Islet precursor cell (in vitro differentiated cells): Measurements from ENCODE around the gene MAPKBP1.

Source experiments
- DNase-seq: peaks from one replicate; pipeline ENCODE4 v3.0.0-alpha.2; 2018

MAPKBP1 gene

GRCh38 chr15:41789236-41789635, 15.0 kb downstream of the MAPKBP1 start:
- no peak for DNase-seq

- DNase-seq, result no peak
Observed at GRCh38 chr15:41789662-41790061, 15.4 kb downstream of the MAPKBP1 start.

- DNase-seq, result no peak
Observed at GRCh38 chr15:41790169-41790568, 15.9 kb downstream of the MAPKBP1 start.

- DNase-seq, result peak; percentile 79
Observed at GRCh38 chr15:41790756-41791546, 16.7 kb downstream of the MAPKBP1 start.

- no peak for DNase-seq
Observed at GRCh38 chr15:41791547-41791937, 17.3 kb downstream of the MAPKBP1 start.

- no peak for DNase-seq
Observed at GRCh38 chr15:41792000-41792637, 17.8 kb downstream of the MAPKBP1 start.

- DNase-seq, result no peak
Observed at GRCh38 chr15:41794081-41794480, 19.8 kb downstream of the MAPKBP1 start.

GRCh38 chr15:41795996-41796856, 21.9 kb downstream of the MAPKBP1 start:
- DNase-seq, result no peak

- DNase-seq, result peak; percentile 53
Observed at GRCh38 chr15:41797201-41797944, 23.1 kb downstream of the MAPKBP1 start.

GRCh38 chr15:41798607-41799487, 24.6 kb downstream of the MAPKBP1 start:
- peak; percentile 79 for DNase-seq

GRCh38 chr15:41799488-41799805, 25.2 kb downstream of the MAPKBP1 start:
- no peak for DNase-seq

GRCh38 chr15:41801185-41801584, 26.9 kb downstream of the MAPKBP1 start:
- DNase-seq, result no peak

- DNase-seq, result no peak
Observed at GRCh38 chr15:41801850-41802455, 27.7 kb downstream of the MAPKBP1 start.

GRCh38 chr15:41804361-41804760, 30.1 kb downstream of the MAPKBP1 start:
- peak; percentile 85 for DNase-seq

GRCh38 chr15:41804916-41805666, 30.8 kb downstream of the MAPKBP1 start:
- peak; percentile 50 for DNase-seq

GRCh38 chr15:41805711-41806110, 31.4 kb downstream of the MAPKBP1 start:
- DNase-seq, result peak; percentile 53

- peak; percentile 87 for DNase-seq
Observed at GRCh38 chr15:41806291-41807181, 32.3 kb downstream of the MAPKBP1 start.

GRCh38 chr15:41809121-41809520, 34.8 kb downstream of the MAPKBP1 start:
- DNase-seq, result no peak

- no peak for DNase-seq
Observed at GRCh38 chr15:41809526-41810220, 35.4 kb downstream of the MAPKBP1 start.
